ENCODE measurements around the gene FLYWCH2.
"Not testable (repeated sequence)": the region's sequence is repeated elsewhere in the genome, so short reads cannot be mapped to it uniquely, and the experiment has no call there.

FLYWCH2 gene

DNA sequence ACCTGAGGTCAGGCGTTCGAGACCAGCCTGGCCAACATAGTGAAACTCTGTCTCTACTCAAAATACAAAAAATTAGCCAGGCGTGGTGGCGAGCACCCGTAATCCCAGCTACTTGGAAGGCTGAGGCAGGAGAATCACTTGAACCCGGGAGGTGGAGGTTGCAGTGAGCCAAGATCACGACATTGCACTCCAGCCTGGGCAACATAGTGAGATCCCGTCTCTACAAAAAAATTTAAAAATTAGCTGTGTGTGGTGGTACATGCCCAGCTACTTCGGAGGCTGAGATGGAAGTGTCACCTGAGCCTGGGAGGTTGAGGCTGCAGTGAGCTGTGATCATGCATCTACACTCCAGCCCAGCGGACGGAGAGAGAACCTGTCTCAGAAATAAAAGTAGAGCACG lies 60.7 kb downstream of the FLYWCH2 start:
- H3K9me3 ChIP-seq (ENCODE audit: control insufficient read depth, insufficient read depth, low read depth, low read length); H3K4me1 ChIP-seq (ENCODE audit: control insufficient read depth, insufficient read depth, low read length); POLR2A ChIA-PET; H3K4me3 ChIP-seq (ENCODE audit: low read depth, low read length); H3K27ac ChIP-seq (ENCODE audit: extremely low read depth, low read depth, low read length): not testable (repeated sequence)
- peak; percentile 86 for TF ChIP-seq ZNF121 (tag by site-specific recombination; IDR thresholded peaks at IDR 0.05)
- CTCF ChIA-PET: interaction anchor here (0.6 to 1.9 kb wide), 5 partner anchors 17 to 215 kb away, joined by 3 to 6 read pairs (median 3); no protein-coding TSS in a partner anchor
- peaks cover 11 to 58% of the 10 kb centered on the region in 2 experiments; a peak in 2 of 3 replicates for H3K36me3 ChIP-seq (ENCODE audit: control insufficient read depth in 2 of 2, insufficient read depth in 1 of 2, low read length in 2 of 2)

DNA sequence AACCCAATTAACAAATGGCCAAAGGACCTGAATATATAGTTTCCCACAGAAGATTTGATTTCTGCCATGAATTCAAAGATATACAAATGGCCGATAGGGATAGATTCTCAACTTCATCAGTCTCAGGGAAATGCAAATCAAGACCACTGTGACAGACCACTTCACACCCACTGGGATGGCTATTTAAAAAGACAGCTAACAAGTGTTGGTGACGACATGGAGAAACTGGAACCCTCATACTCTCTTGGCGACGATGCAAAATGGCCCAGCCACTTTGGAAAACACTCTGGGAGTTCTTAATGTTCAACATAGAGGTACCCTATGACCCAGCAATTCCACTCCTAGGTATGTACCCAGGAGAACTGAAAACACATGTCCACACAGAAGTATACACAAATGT lies 63.6 kb downstream of the FLYWCH2 start:
- Histone ChIP-seq H3K4me3 (ENCODE audit: low read depth, low read length) (no peak overlapping the region), H3K9me3 (ENCODE audit: control insufficient read depth, insufficient read depth, low read depth, low read length) (no peaks in the 10 kb centered on the region), H3K36me3 (ENCODE audit: control insufficient read depth in 2 of 2, insufficient read depth in 1 of 2, low read length in 2 of 2) (peaks cover 5 to 36% of the 10 kb centered on the region in 2 experiments; a peak in 2 of 3 replicates), H3K27ac (ENCODE audit: extremely low read depth, low read depth, low read length) (no peak overlapping the region), H3K4me1 (ENCODE audit: control insufficient read depth, insufficient read depth, low read length) (no peaks in the 10 kb centered on the region)
- POLR2A ChIA-PET: interaction anchor here (0.7 to 1.1 kb wide), 2 partner anchors 13 to 89 kb away, joined by 3 to 4 read pairs; no protein-coding TSS in a partner anchor
- CTCF ChIA-PET: interaction anchor here (0.8 to 1.4 kb wide), 5 partner anchors 13 to 79 kb away, joined by 3 to 6 read pairs (median 4); no protein-coding TSS in a partner anchor
- TF ChIP-seq ZFP41 (tag by site-specific recombination; IDR thresholded peaks at IDR 0.05; ENCODE audit: borderline replicate concordance) (no peak), ZNF184 (tag by site-specific recombination; IDR thresholded peaks at IDR 0.05) (peak; percentile 92), PRDM1 (tag by site-specific recombination; IDR thresholded peaks at IDR 0.05) (no peak), TSHZ1 (tag by site-specific recombination; IDR thresholded peaks at IDR 0.05; ENCODE audit: borderline replicate concordance) (no peak), ZNF423 (tag by site-specific recombination; IDR thresholded peaks at IDR 0.05) (no peak), SETDB1 (IDR thresholded peaks at IDR 0.05; ENCODE audit: insufficient read length, low read length) (no peak), TCF7L2 (IDR thresholded peaks at IDR 0.05; ENCODE audit: borderline replicate concordance, low read depth, low read length) (no peak), ZNF140 (tag by site-specific recombination; IDR thresholded peaks at IDR 0.05) (peak; percentile 70; the same call in 1 of the 2 replicates)
- TF ChIP-seq, protein P1, sequence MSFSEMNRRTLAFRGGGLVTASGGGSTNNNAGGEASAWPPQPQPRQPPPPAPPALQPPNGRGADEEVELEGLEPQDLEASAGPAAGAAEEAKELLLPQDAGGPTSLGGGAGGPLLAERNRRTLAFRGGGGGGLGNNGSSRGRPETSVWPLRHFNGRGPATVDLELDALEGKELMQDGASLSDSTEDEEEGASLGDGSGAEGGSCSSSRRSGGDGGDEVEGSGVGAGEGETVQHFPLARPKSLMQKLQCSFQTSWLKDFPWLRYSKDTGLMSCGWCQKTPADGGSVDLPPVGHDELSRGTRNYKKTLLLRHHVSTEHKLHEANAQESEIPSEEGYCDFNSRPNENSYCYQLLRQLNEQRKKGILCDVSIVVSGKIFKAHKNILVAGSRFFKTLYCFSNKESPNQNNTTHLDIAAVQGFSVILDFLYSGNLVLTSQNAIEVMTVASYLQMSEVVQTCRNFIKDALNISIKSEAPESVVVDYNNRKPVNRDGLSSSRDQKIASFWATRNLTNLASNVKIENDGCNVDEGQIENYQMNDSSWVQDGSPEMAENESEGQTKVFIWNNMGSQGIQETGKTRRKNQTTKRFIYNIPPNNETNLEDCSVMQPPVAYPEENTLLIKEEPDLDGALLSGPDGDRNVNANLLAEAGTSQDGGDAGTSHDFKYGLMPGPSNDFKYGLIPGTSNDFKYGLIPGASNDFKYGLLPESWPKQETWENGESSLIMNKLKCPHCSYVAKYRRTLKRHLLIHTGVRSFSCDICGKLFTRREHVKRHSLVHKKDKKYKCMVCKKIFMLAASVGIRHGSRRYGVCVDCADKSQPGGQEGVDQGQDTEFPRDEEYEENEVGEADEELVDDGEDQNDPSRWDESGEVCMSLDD (tag by site-specific recombination; IDR thresholded peaks at IDR 0.05): no peak
- TF ChIP-seq, protein P2, sequence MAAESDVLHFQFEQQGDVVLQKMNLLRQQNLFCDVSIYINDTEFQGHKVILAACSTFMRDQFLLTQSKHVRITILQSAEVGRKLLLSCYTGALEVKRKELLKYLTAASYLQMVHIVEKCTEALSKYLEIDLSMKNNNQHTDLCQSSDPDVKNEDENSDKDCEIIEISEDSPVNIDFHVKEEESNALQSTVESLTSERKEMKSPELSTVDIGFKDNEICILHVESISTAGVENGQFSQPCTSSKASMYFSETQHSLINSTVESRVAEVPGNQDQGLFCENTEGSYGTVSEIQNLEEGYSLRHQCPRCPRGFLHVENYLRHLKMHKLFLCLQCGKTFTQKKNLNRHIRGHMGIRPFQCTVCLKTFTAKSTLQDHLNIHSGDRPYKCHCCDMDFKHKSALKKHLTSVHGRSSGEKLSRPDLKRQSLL (tag by site-specific recombination; IDR thresholded peaks at IDR 0.05): no peak

Measured in HEK293 (cell line).